Immature natural killer cell (primary cell): ENCODE measurements around the gene HS2ST1. TPM values are rescaled to one million over a fixed set of nuclear protein-coding genes. Genes with fewer than 3 reads are reported as not detected.
"Not testable (repeated sequence)": the region's sequence is repeated elsewhere in the genome, so short reads cannot be mapped to it uniquely, and the experiment has no call there.

Source experiments
- DNase-seq, 3 donors: peaks; one replicate each; pipeline ENCODE4 v3.0.0; 2022; ENCODE audit warnings: mixed read lengths in 1 of 3
- H3K27ac Mint-ChIP-seq, 6 donors: one replicate each; pipeline ENCODE4 v1.8.0; 2020; ENCODE audit warnings: mixed read lengths in 6 of 6, mild to moderate bottlenecking in 5 of 6, inconsistent platforms in 4 of 6, moderate library complexity in 3 of 6
- H3K27me3 Mint-ChIP-seq, 3 donors: one replicate each; pipeline ENCODE4 v1.8.0; 2020 to 2021; ENCODE audit warnings: low read depth in 3 of 3, mild to moderate bottlenecking in 3 of 3, mixed read lengths in 3 of 3, moderate library complexity in 3 of 3, inconsistent platforms in 1 of 3
- H3K36me3 Mint-ChIP-seq, 3 donors: one replicate each; pipeline ENCODE4 v1.8.0; 2020; ENCODE audit warnings: mixed read lengths in 3 of 3, inconsistent platforms in 2 of 3, mild to moderate bottlenecking in 2 of 3
- H3K4me1 Mint-ChIP-seq, 2 donors: one replicate each; pipeline ENCODE4 v1.8.0; 2020; ENCODE audit warnings: inconsistent platforms in 2 of 2, mild to moderate bottlenecking in 2 of 2, mixed read lengths in 2 of 2, moderate library complexity in 1 of 2
- H3K4me3 Mint-ChIP-seq, 5 donors: one replicate each; pipeline ENCODE4 v1.8.0; 2020; ENCODE audit warnings: mild to moderate bottlenecking in 5 of 5, mixed read lengths in 5 of 5, inconsistent platforms in 3 of 5, moderate library complexity in 3 of 5
- H3K9me3 Mint-ChIP-seq, 6 donors: one replicate each; pipeline ENCODE4 v1.8.0; 2020; ENCODE audit warnings: mild to moderate bottlenecking in 6 of 6, mixed read lengths in 6 of 6, inconsistent platforms in 4 of 6, moderate library complexity in 3 of 6
- polyA plus RNA-seq, 3 donors: library from polyadenylated mRNA; unstranded; fragments of 300-500 nt; fragmentation: Illumina TruSeq; gene quantifications; one replicate each; pipeline ENCODE4 v1.2.3, GENCODE V29; 2021

Gene HS2ST1
- polyA plus RNA-seq, 3 donors from 2014 or later = 6.5 to 8.7 (median 7.5) TPM

GRCh38 chr1:86938450-86938849 is 24.0 kb downstream of the HS2ST1 start:
- Mint-ChIP-seq H3K9me3 (no peaks in the 10 kb centered on the region), H3K4me3 (no peak overlapping the region), H3K36me3 (peaks cover 0 to 2% (median 0%) of the 10 kb centered on the region in 3 donors), H3K4me1 (peaks cover 3 to 5% of the 10 kb centered on the region in 2 donors), H3K27me3 (peaks cover 0 to 2% (median 1%) of the 10 kb centered on the region in 3 donors), H3K27ac (no peak overlapping the region)
- no peak for DNase-seq

- H3K27ac Mint-ChIP-seq = no peak overlapping the region
- H3K36me3 Mint-ChIP-seq = peaks cover 0 to 2% (median 0%) of the 10 kb centered on the region in 3 donors
- peaks cover 3 to 5% of the 10 kb centered on the region in 2 donors for H3K4me1 Mint-ChIP-seq
- H3K4me3 Mint-ChIP-seq = no peak overlapping the region
- H3K27me3 Mint-ChIP-seq = peaks cover 0 to 2% (median 1%) of the 10 kb centered on the region in 3 donors
- no peaks in the 10 kb centered on the region for H3K9me3 Mint-ChIP-seq
- DNase-seq = no peak
These were observed 24.4 kb downstream of the HS2ST1 start for GRCh38 chr1:86938855-86939254.

GRCh38 chr1:86939406-86939805 is 25.0 kb downstream of the HS2ST1 start:
- peaks cover 3 to 5% of the 10 kb centered on the region in 2 donors for H3K4me1 Mint-ChIP-seq
- H3K9me3 Mint-ChIP-seq = no peaks in the 10 kb centered on the region
- H3K36me3 Mint-ChIP-seq = peaks cover 0 to 2% (median 0%) of the 10 kb centered on the region in 3 donors
- no peak overlapping the region for H3K27ac Mint-ChIP-seq
- H3K4me3 Mint-ChIP-seq = no peak overlapping the region
- no peak for DNase-seq
- H3K27me3 Mint-ChIP-seq = peaks cover 0 to 2% (median 1%) of the 10 kb centered on the region in 3 donors

GRCh38 chr1:86940599-86940998 is 26.2 kb downstream of the HS2ST1 start:
- no peak for DNase-seq
- Mint-ChIP-seq H3K27me3 (peaks cover 0 to 4% (median 1%) of the 10 kb centered on the region in 3 donors), H3K27ac (no peak overlapping the region), H3K4me3 (no peak overlapping the region), H3K9me3 (no peaks in the 10 kb centered on the region), H3K36me3 (peaks cover 0 to 2% (median 0%) of the 10 kb centered on the region in 3 donors), H3K4me1 (peaks cover 3 to 5% of the 10 kb centered on the region in 2 donors)

- Mint-ChIP-seq H3K27ac (no peak overlapping the region), H3K36me3 (peaks cover 0 to 2% (median 0%) of the 10 kb centered on the region in 3 donors), H3K4me1 (peaks cover 3 to 5% of the 10 kb centered on the region in 2 donors), H3K9me3 (no peaks in the 10 kb centered on the region), H3K4me3 (no peak overlapping the region), H3K27me3 (peaks cover 0 to 4% (median 1%) of the 10 kb centered on the region in 3 donors)
- DNase-seq = no peak
These were observed 27.6 kb downstream of the HS2ST1 start for GRCh38 chr1:86942042-86942441.

GRCh38 chr1:86942743-86943142 is 28.3 kb downstream of the HS2ST1 start:
- Mint-ChIP-seq H3K4me1 (peaks cover 3 to 5% of the 10 kb centered on the region in 2 donors), H3K9me3 (no peaks in the 10 kb centered on the region), H3K27me3 (peaks cover 0 to 4% (median 1%) of the 10 kb centered on the region in 3 donors), H3K4me3 (no peak overlapping the region), H3K36me3 (peaks cover 0 to 2% (median 0%) of the 10 kb centered on the region in 3 donors), H3K27ac (no peak overlapping the region)
- no peak for DNase-seq

- no peak for DNase-seq
- Mint-ChIP-seq H3K27me3 (peaks cover 0 to 2% (median 0%) of the 10 kb centered on the region in 3 donors), H3K4me3 (no peak overlapping the region), H3K9me3 (no peaks in the 10 kb centered on the region), H3K27ac (no peak overlapping the region), H3K36me3 (no peaks in the 10 kb centered on the region), H3K4me1 (peaks cover 3 to 11% of the 10 kb centered on the region in 2 donors)
These were observed 33.8 kb downstream of the HS2ST1 start for GRCh38 chr1:86948212-86948611.

GRCh38 chr1:86950712-86951419 is 36.4 kb downstream of the HS2ST1 start:
- Mint-ChIP-seq H3K4me1 (peaks cover 6 to 11% of the 10 kb centered on the region in 2 donors), H3K36me3 (no peaks in the 10 kb centered on the region), H3K27ac (no peak overlapping the region), H3K27me3 (no peaks in the 10 kb centered on the region), H3K9me3 (no peaks in the 10 kb centered on the region), H3K4me3 (no peak overlapping the region)
- DNase-seq = no peak

GRCh38 chr1:86951430-86951829 is 37.0 kb downstream of the HS2ST1 start:
- DNase-seq = no peak
- Mint-ChIP-seq H3K27me3 (no peaks in the 10 kb centered on the region), H3K4me1 (peaks cover 6 to 11% of the 10 kb centered on the region in 2 donors), H3K9me3 (no peaks in the 10 kb centered on the region), H3K27ac (no peak overlapping the region), H3K36me3 (no peaks in the 10 kb centered on the region), H3K4me3 (no peak overlapping the region)

- peaks cover 6 to 11% of the 10 kb centered on the region in 2 donors for H3K4me1 Mint-ChIP-seq
- no peak overlapping the region for H3K27ac Mint-ChIP-seq
- no peak overlapping the region for H3K4me3 Mint-ChIP-seq
- no peaks in the 10 kb centered on the region for H3K9me3 Mint-ChIP-seq
- H3K27me3 Mint-ChIP-seq = no peaks in the 10 kb centered on the region
- DNase-seq = no peak
- no peaks in the 10 kb centered on the region for H3K36me3 Mint-ChIP-seq
These were observed 38.7 kb downstream of the HS2ST1 start for GRCh38 chr1:86953167-86953566.

- H3K4me3 Mint-ChIP-seq = no peak overlapping the region
- peaks cover 4 to 6% of the 10 kb centered on the region in 2 donors for H3K4me1 Mint-ChIP-seq
- H3K27ac Mint-ChIP-seq = no peak overlapping the region
- no peaks in the 10 kb centered on the region for H3K9me3 Mint-ChIP-seq
- no peaks in the 10 kb centered on the region for H3K36me3 Mint-ChIP-seq
- DNase-seq = no peak
- no peaks in the 10 kb centered on the region for H3K27me3 Mint-ChIP-seq
These were observed 41.2 kb downstream of the HS2ST1 start for GRCh38 chr1:86955678-86956077.

GRCh38 chr1:86956221-86956620 is 41.8 kb downstream of the HS2ST1 start:
- no peaks in the 10 kb centered on the region for H3K36me3 Mint-ChIP-seq
- no peak overlapping the region for H3K4me3 Mint-ChIP-seq
- no peak for DNase-seq
- no peaks in the 10 kb centered on the region for H3K9me3 Mint-ChIP-seq
- no peak overlapping the region for H3K27ac Mint-ChIP-seq
- peaks cover 0 to 6% of the 10 kb centered on the region in 2 donors for H3K4me1 Mint-ChIP-seq
- H3K27me3 Mint-ChIP-seq = no peaks in the 10 kb centered on the region

- H3K4me3 Mint-ChIP-seq = no peak overlapping the region
- H3K9me3 Mint-ChIP-seq = no peaks in the 10 kb centered on the region
- no peaks in the 10 kb centered on the region for H3K27me3 Mint-ChIP-seq
- no peak for DNase-seq
- peaks cover 0 to 5% of the 10 kb centered on the region in 2 donors for H3K4me1 Mint-ChIP-seq
- no peaks in the 10 kb centered on the region for H3K36me3 Mint-ChIP-seq
- no peak overlapping the region for H3K27ac Mint-ChIP-seq
These were observed 42.8 kb downstream of the HS2ST1 start for GRCh38 chr1:86957221-86957620.

- DNase-seq = no peak
- Mint-ChIP-seq H3K4me3 (no peak overlapping the region), H3K9me3 (no peaks in the 10 kb centered on the region), H3K36me3 (no peaks in the 10 kb centered on the region), H3K4me1 (no peaks in the 10 kb centered on the region), H3K27ac (no peak overlapping the region), H3K27me3 (no peaks in the 10 kb centered on the region)
These were observed 46.1 kb downstream of the HS2ST1 start for GRCh38 chr1:86960548-86960947.

GRCh38 chr1:86963841-86964240 is 49.4 kb downstream of the HS2ST1 start:
- H3K36me3 Mint-ChIP-seq, H3K27ac Mint-ChIP-seq, H3K4me3 Mint-ChIP-seq, DNase-seq, H3K27me3 Mint-ChIP-seq, H3K9me3 Mint-ChIP-seq, H3K4me1 Mint-ChIP-seq: not testable (repeated sequence)
